GM12872 (cell line): ENCODE measurements around the gene UPP2.

Experiments used
- TF ChIP-seq, protein P1 (sequence below): IDR thresholded peaks from 3 replicates; pipeline ENCODE4 v1.5.1; 2011; ENCODE audit warnings: low read depth, mild to moderate bottlenecking, low read length, moderate library complexity; ENCODE audit not compliant: insufficient read depth

Gene UPP2

DNA sequence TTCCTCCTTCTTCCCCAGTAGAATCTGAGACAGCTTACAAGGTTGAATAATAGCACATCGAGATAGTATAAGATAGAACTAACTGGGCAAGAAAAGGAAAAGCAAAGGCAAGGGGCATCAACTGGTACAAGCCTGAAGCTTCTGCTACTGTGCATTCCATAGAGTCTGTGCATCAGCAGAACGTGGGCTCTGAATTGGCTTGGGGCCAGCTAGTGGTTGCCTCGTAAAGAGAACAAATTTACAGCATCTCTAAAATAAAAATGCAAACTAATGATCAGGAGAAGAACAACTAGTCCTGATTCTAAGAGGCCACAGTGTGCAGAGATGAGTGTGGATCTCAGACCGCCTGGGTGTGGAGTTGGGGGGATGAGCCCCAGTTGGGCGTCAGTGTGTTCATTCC is 36.6 kb downstream of the UPP2 start:
- TF ChIP-seq, protein P1, sequence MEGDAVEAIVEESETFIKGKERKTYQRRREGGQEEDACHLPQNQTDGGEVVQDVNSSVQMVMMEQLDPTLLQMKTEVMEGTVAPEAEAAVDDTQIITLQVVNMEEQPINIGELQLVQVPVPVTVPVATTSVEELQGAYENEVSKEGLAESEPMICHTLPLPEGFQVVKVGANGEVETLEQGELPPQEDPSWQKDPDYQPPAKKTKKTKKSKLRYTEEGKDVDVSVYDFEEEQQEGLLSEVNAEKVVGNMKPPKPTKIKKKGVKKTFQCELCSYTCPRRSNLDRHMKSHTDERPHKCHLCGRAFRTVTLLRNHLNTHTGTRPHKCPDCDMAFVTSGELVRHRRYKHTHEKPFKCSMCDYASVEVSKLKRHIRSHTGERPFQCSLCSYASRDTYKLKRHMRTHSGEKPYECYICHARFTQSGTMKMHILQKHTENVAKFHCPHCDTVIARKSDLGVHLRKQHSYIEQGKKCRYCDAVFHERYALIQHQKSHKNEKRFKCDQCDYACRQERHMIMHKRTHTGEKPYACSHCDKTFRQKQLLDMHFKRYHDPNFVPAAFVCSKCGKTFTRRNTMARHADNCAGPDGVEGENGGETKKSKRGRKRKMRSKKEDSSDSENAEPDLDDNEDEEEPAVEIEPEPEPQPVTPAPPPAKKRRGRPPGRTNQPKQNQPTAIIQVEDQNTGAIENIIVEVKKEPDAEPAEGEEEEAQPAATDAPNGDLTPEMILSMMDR, result no peak

DNA sequence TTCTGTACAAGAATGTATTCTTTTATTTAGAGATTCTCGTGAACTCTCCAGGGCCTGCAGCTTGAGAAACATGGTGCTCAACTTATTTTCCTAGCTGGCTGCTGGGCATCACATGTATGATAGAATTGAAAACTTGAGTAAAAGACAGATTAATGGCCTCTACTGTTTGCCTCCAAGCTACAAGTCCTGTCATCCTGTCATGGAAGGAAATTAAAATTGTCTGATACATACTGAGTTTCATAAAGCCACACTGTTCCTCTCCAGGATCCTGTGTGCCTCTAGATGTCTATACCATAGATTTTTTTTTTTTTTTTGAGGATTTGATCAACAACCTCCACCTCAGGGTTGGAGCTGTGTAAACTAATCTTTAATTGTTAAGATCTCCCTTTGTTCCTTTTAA is 38.5 kb downstream of the UPP2 start:
- TF ChIP-seq, protein P1, result no peak

DNA sequence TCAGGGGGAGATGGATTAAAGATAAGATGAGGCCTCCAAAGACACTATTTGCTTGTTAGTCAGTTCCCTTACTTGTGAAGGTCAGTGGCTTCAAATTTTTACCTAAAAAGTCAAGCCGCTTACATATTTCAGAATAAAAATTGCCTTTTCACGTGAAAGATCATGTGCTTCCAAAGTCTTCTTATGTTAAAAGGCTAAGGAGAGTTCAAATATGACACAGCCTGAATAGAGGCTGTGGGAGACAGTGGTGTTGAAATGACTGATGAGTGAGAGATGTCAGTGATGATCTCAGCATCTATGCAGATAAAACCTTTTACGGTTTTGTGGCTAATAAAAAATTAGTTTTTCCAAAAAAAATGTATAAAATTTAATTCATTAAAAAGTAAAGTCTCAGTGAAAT is 40.5 kb downstream of the UPP2 start:
- TF ChIP-seq, protein P1, result no peak

DNA sequence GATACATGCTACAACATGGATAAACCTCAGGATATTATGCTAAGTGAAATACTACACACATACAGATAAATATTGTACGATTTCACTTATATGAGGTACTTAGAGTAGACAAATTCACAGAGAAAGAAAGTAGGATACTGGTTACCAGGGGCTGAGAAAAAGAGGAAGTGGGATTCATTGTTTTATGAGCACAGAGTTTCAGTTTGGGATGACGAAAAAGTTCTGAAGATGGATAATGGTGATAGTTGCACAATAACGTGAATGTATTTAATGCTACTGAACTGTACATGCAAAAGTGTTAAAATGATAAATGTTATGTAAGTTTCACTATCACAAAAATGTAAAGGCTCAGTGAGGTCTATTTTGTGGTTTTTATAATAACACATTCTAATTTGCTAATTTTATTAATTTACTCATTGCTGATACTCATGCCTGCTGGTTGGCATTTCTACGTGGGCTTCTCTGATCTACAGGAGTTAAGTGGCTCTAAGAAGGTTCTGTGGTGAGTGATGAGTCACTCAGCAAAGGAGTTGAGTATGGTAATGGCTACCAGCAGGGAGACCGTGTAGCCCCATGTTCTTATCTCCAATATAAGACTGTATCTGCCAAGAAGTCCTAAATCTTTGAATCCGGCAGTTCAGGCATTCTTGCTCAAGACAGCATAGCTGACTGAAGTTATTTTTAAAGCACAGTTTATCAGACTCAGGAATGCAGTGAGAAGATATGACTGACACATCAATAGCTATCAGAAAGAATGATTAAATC is 41.1 kb downstream of the UPP2 start:
- TF ChIP-seq, protein P1, result no peak

DNA sequence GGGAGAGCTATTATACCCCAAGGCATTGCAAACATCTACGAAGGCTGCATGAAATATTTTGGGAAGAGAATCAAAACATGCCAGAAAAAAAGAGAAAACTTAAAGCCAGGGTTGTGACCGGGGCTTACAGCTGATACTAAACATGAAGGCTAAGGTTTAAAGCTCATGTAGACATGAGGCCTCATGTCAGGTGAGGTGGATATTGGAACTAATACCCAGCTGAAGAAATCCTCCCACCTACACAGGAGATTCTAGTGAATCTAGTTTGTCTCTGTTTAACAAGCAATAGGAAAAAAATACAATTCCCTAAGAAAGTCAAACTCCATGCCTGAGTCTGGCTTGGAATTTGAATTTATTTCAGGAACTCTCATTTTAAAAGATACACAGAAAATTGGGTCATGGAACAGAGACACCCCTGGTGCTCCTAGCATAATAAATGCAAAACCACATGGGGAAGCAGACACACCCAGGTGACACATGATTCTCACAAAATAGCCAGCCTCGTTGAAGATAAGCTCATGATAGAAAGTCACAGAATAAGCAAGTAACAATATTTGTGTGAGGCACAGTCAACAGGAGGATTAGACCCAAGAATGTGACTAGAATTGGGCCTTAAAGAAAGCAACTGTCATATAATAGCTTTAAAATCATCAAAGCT is 42.2 kb downstream of the UPP2 start:
- TF ChIP-seq, protein P1, result no peak

DNA sequence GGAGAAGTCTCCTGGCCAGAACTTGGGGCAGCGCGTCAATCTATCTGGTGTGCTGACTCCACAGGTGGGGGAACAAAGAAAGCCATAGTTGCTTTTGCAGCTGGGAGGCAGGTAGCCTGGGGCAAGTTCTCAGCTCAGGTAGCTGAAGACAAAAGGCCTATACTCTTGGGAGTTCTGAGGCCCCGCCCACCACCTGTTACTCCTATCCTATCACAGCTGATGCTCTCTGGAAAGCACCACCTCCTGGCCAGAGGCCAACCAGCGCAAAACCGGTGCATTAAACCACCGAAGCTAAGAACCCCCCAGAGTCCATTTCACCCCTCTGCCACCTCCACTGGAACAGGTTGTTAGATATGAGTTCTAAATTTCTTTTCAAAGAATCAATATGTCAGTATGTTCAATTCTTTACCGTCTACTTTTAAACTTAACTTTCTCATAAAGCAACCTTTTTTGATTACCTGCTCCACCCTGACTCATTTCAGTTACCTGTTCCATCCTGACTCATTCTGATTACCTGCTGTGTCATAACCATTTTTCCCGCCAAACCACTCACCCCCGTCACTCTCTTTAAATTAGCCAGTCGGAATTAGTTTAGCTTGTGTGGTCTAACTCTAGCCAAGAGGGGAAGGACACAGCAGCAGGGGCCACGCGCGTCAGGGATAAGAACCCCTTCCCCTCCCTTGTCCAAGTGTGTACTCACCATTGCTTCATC is 43.4 kb downstream of the UPP2 start:
- TF ChIP-seq, protein P1, result no peak

DNA sequence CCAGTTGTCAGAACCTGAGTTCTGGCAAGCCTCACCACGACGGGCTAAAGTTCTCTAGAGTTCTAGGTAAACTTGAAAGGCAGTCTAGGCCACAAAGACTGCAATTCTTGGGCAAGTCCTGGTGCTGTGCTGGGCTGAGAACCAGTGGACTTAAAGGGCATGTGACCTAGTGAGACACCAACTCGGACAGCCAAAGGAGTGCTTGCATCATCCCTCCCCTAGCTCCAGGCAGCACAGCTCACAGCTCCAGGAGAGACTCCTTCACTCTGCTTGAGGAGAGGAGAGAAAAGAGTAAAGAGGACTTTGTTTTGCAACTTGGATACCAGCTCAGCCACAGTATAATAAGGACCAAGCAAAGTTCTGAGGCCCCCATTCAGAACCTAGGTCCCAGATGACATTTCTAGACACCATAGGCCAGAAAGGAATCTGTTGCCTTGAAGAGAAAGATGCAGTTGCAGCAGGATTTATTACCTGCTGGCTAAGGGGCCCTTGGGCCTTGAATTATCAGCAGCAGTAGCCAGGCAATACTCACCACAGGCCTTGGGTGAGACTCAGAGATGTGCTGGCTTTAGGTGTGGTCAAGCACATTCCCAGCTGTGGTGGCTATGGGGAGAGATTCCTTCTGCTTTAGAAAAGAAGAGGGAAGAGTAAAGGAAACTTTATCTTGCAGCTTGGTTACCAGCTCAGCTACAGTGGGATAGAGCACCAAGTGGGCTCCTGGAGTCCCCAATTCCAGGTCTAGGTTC is 51.8 kb downstream of the UPP2 start:
- TF ChIP-seq, protein P1, result no peak
